Measurements from ENCODE around the gene TTN. TPM values are rescaled to one million over a fixed set of nuclear protein-coding genes. Genes with fewer than 3 reads are reported as not detected.

Gene TTN
- total and polyA plus RNA-seq, 10 of the 15 experiments (the other 5 are each of a cell fraction or from before 2014, with no cell fraction given) = 0.15 to 9.0 (median 1.8) TPM

DNA sequence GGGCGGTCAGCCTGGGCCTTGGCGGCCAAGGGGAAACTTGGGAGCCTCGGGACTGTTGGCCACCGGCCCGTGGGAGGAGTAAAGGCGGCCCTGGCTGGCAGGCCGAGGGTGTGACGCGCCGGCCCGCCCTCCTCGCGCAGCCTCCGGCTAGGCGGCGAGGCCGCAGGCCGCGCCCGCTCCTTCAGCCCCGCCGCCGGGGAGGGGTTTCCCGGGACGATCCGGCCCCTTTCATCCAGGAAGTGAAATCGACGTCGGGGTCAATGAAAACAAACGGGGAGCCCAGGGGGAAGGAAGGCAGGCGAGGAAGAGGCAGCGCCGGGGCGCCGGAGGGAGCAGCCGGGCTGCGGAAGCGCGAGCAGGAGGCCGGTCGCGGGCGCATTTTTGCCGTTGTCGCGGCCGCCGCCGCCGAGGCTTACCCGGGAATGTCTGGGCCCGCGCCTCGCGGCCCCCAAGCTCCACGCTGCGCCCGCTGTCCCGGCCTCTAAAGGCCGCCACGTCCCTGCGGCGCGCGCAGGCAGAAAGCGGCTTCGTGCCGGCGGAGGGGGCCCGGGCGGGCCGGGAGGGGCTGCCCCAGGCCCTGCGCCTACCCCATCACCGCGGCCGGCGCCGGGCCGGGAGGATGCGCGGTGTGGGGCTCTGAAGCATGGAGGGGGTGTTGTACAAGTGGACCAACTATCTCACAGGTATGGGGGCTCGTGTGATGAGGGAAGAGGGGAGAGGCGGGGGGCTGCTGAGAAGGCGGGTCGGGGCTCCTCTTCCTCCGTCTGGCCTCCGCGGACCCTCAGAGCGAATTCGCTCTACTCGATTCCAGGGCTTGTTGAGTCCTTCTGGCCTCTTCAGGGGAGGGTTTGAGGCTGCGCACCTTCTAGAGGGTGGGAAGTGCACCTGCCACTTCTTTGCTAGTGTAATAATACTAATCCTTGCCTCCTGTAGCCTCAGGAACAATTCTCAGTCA, 326.7 kb downstream of the TTN start, which contains the start of gene PLEKHA3 (continued):
- TF ChIP-seq ETV6 (conservative IDR thresholded peaks at IDR 0.05 in 1 of 2, IDR thresholded peaks at IDR 0.05 in 1 of 2; ENCODE audit: borderline replicate concordance in 1 of 2, low read depth in 1 of 2) (peak in 1 of 2 experiments; percentile 28; a peak in 1 of 4 replicates), NR2C2 (IDR thresholded peaks at IDR 0.05; ENCODE audit: borderline replicate concordance, control insufficient read depth, insufficient read length, low read depth) (no peak), IRF5 (IDR thresholded peaks at IDR 0.05; ENCODE audit: borderline replicate concordance) (no peak), IRF4 (IDR thresholded peaks at IDR 0.05; ENCODE audit: low read depth, low read length) (no peak), CREB1 (IDR thresholded peaks at IDR 0.05; ENCODE audit: low read depth) (peak; percentile 62), ATF2 (IDR thresholded peaks at IDR 0.05; ENCODE audit: low read length) (no peak), SRF (IDR thresholded peaks at IDR 0.05; ENCODE audit: low read depth in 2 of 2, low read length in 2 of 2) (no peak), RBBP5 (conservative IDR thresholded peaks at IDR 0.05) (no peak), YBX1 (IDR thresholded peaks at IDR 0.05) (no peak), ZNF207 (IDR thresholded peaks at IDR 0.05; ENCODE audit: borderline replicate concordance) (no peak), POLR2A (IDR thresholded peaks at IDR 0.05; ENCODE audit: low read depth, low read length) (peak; percentile 72), BCL11A (IDR thresholded peaks at IDR 0.05; ENCODE audit: low read depth, low read length) (no peak), PBX3 (IDR thresholded peaks at IDR 0.05; ENCODE audit: insufficient replicate concordance, low read depth, low read length) (no peak), IKZF1 (conservative IDR thresholded peaks at IDR 0.05) (peak; percentile 88), POLR2AphosphoS5 (IDR thresholded peaks at IDR 0.05; ENCODE audit: low read length) (peak; percentile 64; the same call in 1 of the 2 replicates), CHD2 (IDR thresholded peaks at IDR 0.05; ENCODE audit: borderline replicate concordance, low read depth, low read length) (no peak), NFYB (IDR thresholded peaks at IDR 0.05; ENCODE audit: insufficient read depth, low read depth, low read length) (no peak)
- TF ChIP-seq, protein P1, sequence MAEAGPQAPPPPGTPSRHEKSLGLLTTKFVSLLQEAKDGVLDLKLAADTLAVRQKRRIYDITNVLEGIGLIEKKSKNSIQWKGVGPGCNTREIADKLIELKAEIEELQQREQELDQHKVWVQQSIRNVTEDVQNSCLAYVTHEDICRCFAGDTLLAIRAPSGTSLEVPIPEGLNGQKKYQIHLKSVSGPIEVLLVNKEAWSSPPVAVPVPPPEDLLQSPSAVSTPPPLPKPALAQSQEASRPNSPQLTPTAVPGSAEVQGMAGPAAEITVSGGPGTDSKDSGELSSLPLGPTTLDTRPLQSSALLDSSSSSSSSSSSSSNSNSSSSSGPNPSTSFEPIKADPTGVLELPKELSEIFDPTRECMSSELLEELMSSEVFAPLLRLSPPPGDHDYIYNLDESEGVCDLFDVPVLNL (IDR thresholded peaks at IDR 0.05; ENCODE audit: low read depth, low read length) = no peak
- TF ChIP-seq, protein P2, sequence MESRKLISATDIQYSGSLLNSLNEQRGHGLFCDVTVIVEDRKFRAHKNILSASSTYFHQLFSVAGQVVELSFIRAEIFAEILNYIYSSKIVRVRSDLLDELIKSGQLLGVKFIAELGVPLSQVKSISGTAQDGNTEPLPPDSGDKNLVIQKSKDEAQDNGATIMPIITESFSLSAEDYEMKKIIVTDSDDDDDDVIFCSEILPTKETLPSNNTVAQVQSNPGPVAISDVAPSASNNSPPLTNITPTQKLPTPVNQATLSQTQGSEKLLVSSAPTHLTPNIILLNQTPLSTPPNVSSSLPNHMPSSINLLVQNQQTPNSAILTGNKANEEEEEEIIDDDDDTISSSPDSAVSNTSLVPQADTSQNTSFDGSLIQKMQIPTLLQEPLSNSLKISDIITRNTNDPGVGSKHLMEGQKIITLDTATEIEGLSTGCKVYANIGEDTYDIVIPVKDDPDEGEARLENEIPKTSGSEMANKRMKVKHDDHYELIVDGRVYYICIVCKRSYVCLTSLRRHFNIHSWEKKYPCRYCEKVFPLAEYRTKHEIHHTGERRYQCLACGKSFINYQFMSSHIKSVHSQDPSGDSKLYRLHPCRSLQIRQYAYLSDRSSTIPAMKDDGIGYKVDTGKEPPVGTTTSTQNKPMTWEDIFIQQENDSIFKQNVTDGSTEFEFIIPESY (IDR thresholded peaks at IDR 0.05) = no peak
- TF ChIP-seq, protein P3, sequence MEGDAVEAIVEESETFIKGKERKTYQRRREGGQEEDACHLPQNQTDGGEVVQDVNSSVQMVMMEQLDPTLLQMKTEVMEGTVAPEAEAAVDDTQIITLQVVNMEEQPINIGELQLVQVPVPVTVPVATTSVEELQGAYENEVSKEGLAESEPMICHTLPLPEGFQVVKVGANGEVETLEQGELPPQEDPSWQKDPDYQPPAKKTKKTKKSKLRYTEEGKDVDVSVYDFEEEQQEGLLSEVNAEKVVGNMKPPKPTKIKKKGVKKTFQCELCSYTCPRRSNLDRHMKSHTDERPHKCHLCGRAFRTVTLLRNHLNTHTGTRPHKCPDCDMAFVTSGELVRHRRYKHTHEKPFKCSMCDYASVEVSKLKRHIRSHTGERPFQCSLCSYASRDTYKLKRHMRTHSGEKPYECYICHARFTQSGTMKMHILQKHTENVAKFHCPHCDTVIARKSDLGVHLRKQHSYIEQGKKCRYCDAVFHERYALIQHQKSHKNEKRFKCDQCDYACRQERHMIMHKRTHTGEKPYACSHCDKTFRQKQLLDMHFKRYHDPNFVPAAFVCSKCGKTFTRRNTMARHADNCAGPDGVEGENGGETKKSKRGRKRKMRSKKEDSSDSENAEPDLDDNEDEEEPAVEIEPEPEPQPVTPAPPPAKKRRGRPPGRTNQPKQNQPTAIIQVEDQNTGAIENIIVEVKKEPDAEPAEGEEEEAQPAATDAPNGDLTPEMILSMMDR (IDR thresholded peaks at IDR 0.05 in 2 of 3, conservative IDR thresholded peaks at IDR 0.05 in 1 of 3; ENCODE audit: control insufficient read depth in 2 of 3, extremely low read depth in 1 of 3, insufficient read depth in 1 of 3, low read depth in 3 of 3, low read length in 3 of 3) = no peak

All from GM12878 (cell line).